IPS-18c (cell line): ENCODE measurements around the gene GAS6.

Experiments used
- H3K4me3 ChIP-seq: 2 replicates; pipeline ENCODE4 v1.7.0; 2013; ENCODE audit warnings: low read depth, mild to moderate bottlenecking, low read length, moderate library complexity; ENCODE audit not compliant: insufficient read depth
- H3K9me3 ChIP-seq: one replicate; pipeline ENCODE4 v1.6.1; 2013; ENCODE audit warnings: mild to moderate bottlenecking, low read length, moderate library complexity; ENCODE audit not compliant: control insufficient read depth, insufficient read depth

The GAS6 gene

DNA sequence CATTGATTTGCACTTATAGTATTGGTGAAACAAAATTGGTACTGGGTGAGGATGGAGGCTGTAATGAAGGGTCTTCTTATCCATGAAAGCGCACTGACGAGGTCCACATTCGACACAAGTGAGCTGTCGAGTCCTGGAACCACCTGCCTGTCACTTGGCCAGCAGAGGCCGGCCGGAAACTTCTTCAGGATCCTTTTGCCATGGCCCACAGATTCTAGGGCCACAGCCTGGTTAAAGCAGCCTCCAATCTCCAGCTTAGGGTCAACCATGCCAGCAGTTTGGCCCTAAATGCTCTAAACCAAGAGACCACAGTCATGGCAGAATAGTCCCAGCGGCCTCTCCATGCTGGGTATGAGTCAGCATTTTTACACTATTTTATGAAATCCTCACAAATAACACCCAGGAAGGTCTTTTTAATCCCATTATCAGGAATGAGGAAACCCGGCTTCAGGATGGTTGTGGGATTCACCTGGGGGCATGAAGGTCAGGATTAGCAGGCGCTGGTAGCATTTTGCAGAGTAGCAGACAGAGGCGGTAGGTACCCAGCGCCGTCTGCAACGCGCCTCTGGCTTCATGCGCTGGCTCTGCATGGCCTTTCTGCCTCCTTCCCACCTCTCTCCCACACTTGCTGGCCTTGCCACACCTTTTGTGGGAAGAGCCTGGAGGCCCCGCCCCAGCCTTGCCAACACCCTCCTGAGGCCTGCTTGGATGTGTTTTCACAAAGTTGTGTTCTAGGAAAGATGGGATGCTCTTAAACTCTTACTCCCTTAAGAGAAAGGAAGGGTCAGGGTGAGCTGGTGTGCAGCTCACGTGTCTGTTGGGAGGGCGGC is 15.2 kb downstream of the GAS6 start:
- no peaks in the 10 kb centered on the region for H3K9me3 ChIP-seq
- H3K4me3 ChIP-seq: no peak overlapping the region

DNA sequence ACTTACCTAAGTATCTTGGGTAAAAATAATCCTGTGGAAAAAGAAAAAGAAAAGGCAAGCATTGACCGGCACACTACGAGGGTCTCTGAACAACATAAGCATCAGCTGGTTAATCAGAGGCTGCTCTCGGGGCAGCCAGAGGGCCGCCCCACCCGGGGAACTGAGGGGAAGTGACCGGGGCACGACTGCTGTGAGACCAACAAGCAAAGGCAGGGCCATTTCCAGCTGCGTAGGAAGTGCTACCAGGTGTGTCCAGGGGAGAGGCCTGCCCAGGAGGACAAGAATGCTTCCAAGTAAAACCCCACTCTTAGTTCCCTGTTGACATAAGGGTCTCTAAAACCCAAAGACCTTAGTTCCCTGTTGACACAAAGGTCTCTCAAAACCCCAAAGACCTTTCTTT is 15.9 kb downstream of the GAS6 start:
- Histone ChIP-seq H3K4me3 (no peak overlapping the region), H3K9me3 (no peaks in the 10 kb centered on the region)

DNA sequence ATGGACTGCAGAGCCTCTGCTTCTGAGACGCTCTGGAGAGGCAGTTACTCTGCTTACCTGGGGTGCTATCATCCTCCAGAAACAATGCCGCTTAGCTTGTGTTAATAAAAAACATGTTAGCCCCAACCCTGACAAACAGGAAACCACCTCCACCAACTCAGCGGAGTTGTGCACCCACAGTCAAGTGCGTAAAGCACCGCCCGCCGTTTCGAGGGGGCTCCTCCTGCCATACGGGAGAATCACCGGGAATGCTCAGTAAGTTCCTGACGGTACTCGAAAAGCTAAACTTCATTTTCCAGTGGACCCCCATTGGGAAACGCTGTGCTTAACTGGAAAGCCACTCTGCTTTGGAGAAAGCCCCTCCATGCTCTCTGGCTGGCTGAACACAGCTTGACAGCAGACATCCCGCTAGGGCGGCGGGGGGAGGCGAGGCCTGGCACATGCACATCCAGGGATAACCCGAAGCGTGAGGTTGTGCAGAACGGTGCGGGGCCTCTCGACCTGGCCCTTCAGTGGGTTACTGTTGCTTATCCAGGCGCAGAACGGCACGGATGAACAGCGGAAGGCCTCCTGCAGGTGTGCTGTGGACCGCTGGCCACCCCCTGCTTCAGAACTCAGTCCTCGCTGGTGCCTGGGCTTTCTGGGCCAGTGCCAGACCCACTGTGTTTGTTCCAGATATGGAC is 17.1 kb downstream of the GAS6 start:
- no peaks in the 10 kb centered on the region for H3K9me3 ChIP-seq
- no peak overlapping the region for H3K4me3 ChIP-seq

- H3K9me3 ChIP-seq: no peaks in the 10 kb centered on the region
- no peak overlapping the region for H3K4me3 ChIP-seq
These were observed 17.9 kb downstream of the GAS6 start for GRCh38 chr13:113845723-113846635.

DNA sequence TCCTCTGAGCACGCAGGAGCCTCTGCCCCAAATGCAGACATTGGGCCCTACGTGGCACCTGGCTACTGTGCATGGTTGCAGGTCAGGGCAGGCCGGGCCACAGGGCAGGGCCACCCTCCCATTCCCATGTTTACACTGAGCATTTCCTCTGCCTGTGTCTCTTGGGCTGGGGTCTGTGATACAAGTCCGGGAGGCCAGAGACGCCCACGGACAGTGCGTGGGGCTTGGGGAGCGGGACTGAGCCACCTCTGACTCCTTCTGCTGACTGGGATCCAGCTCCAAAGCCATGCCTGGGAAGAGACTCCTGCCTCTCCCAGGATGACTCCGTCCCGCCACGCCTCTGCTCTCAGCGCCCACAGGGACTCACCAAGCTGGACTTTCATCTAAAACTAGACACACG is 18.8 kb downstream of the GAS6 start:
- Histone ChIP-seq H3K4me3 (no peak overlapping the region), H3K9me3 (no peaks in the 10 kb centered on the region)

GRCh38 chr13:113843864-113844556 is 19.9 kb downstream of the GAS6 start:
- Histone ChIP-seq H3K4me3 (no peak overlapping the region), H3K9me3 (no peaks in the 10 kb centered on the region)

- Histone ChIP-seq H3K4me3 (no peak overlapping the region), H3K9me3 (no peaks in the 10 kb centered on the region)
These were observed 20.7 kb downstream of the GAS6 start for GRCh38 chr13:113843063-113843654.

- no peak overlapping the region for H3K4me3 ChIP-seq
These were observed 21.4 kb downstream of the GAS6 start for GRCh38 chr13:113842336-113843062.

GRCh38 chr13:113841353-113841650 is 22.6 kb downstream of the GAS6 start:
- Histone ChIP-seq H3K9me3 (no peaks in the 10 kb centered on the region), H3K4me3 (no peak overlapping the region)

More at GRCh38 chr13:113842336-113843062, 21.4 kb downstream of the GAS6 start:
- H3K9me3 ChIP-seq: no peaks in the 10 kb centered on the region

GRCh38 chr13:113840541-113841352 is 23.1 kb downstream of the GAS6 start:
- Histone ChIP-seq H3K9me3 (no peaks in the 10 kb centered on the region), H3K4me3 (no peak overlapping the region)

- H3K9me3 ChIP-seq: no peaks in the 10 kb centered on the region
- no peak overlapping the region for H3K4me3 ChIP-seq
These were observed 24.2 kb downstream of the GAS6 start for GRCh38 chr13:113839536-113840204.

DNA sequence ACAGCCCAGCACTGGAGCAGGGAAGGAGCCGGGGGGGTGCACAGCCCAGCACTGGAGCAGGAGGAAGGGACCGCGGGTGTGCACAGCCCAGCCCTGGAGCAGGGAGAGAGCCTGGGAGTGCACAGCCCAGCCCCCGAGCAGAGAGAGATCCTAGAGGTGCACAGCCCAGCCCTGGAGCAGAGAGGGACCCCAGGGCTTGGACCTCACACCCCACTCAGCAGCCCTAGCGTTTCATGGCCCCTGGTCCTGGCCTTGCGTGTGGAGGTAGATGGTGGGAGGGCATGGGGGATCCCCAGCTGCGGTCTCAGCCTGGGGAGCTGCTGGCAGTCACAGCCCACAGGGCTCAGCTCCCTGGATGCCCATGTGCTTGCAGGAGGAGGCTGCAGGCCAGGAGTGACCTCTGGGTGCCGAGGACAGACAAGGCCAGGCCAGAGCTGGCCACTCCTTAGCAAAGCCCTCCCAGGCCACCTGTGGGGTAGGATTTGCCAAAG is 25.1 kb downstream of the GAS6 start:
- Histone ChIP-seq H3K4me3 (no peak overlapping the region), H3K9me3 (no peaks in the 10 kb centered on the region)

- H3K9me3 ChIP-seq: no peaks in the 10 kb centered on the region
- no peak overlapping the region for H3K4me3 ChIP-seq
These were observed 26.1 kb downstream of the GAS6 start for GRCh38 chr13:113837560-113838355.

DNA sequence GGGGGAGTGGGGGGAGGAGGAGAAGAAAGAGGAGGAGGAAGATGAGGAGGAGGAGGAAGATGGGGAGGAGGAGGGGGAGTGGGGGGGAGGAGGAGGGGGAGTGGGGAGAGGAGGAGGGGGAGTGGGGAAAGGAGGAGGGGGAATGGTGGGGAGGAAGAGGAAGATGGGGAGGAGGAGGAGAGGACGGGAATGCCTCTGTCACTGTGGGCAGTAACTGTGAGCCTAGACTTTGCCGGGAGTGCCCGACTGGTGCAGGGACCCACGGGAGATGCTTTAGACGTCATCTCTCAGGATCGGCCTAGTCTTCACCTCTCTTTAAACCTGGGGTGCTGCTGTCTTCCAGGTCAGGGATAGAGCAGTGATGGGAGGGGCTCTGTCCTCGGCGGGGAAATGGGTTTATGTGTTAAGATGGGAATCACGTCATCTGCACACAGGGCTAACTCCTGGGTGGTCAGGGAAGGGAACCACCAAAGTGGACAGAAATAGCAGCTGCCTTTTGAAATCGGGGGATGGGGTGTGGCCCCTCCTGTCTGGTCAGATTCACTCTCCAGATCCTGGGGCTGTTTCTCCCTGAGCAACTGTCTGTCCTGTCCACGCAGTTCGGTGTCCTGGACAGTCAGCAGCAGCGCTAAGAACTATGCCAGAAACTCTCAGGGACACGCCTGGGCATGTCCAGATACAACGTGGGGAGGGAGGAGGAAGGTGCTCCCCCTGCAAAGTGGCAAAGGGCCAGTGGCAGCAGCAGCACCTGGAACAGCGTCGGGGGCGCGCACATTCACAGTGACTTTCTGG is 26.9 kb downstream of the GAS6 start:
- no peaks in the 10 kb centered on the region for H3K9me3 ChIP-seq
- H3K4me3 ChIP-seq: no peak overlapping the region
